Adrenal gland (tissue), 12 donors: ENCODE results near the gene PDLIM5. TPM values are rescaled to one million over a fixed set of nuclear protein-coding genes. Genes with fewer than 3 reads are reported as not detected.

Experiments
- DNase-seq, 7 donors: peaks; one replicate each; pipeline ENCODE4 v3.0.0-alpha.2; 2019 to 2020
- H3K27ac ChIP-seq, 5 donors: fragments of 200-600 bp; sonication (generic) in 4 of 5; 1 replicate in 3 of 5; 2 replicates in 2 of 5; pipeline versions ENCODE4 v1.5.1 to v1.8.0; 2016 to 2020; ENCODE audit warnings: mild to moderate bottlenecking in 1 of 5
- H3K27me3 ChIP-seq: fragments of 200-600 bp; 2 replicates; pipeline ENCODE4 v1.8.0; 2021
- H3K36me3 ChIP-seq, 2 donors: fragments of 200-600 bp; replicated peaks in 1 of 2; 1 replicate in 1 of 2; 2 replicates in 1 of 2; pipeline versions ENCODE4 v1.5.1 to v1.8.0; 2018 to 2022
- H3K4me1 ChIP-seq, 2 donors: fragments of 200-600 bp; replicated peaks in 1 of 2; 1 replicate in 1 of 2; 2 replicates in 1 of 2; pipeline versions ENCODE4 v1.5.1 to v1.8.0; 2018 to 2021
- H3K4me3 ChIP-seq, 4 donors: fragments of 200-600 bp; sonication (generic) in 3 of 4; one replicate each; pipeline ENCODE4 v1.5.1; 2016 to 2018
- H3K9me3 ChIP-seq, 3 donors: fragments of 200-600 bp; sonication (generic) in 1 of 3; replicated peaks in 1 of 3; 1 replicate in 2 of 3; 2 replicates in 1 of 3; pipeline versions ENCODE4 v1.5.1 to v1.8.0; 2016 to 2021
- CTCF ChIP-seq, 6 experiments: fragments of 450-650 bp in 4 of 6; fragments of 200-600 bp in 2 of 6; sonication (generic) in 1 of 6; IDR thresholded peaks; 1 replicate in 5 of 6; 2 replicates in 1 of 6; pipeline versions ENCODE4 v1.5.1 to v1.8.0; 2016 to 2021; ENCODE audit warnings: antibody characterized with exemption in 6 of 6, mild to moderate bottlenecking in 2 of 6, moderate library complexity in 1 of 6
- POLR2A ChIP-seq, 2 donors: fragments of 450-650 bp; IDR thresholded peaks; one replicate each; pipeline ENCODE4 v1.6.1; 2017; ENCODE audit warnings: antibody characterized with exemption in 2 of 2, mild to moderate bottlenecking in 2 of 2, moderate library complexity in 1 of 2
- WGBS, 4 donors: extraction: QIAGEN DNeasy Blood & Tissue Kit in 2 of 4; methylation state at CpG; one replicate each; pipeline versions ENCODE4 v1.1.5 to v1.1.7; 2013 to 2017; 5-methylcytosine and 5-hydroxymethylcytosine counted together
- intact Hi-C, 2 donors: fragments of 100-400 bp; cut with DNase I; formaldehyde crosslinking; loops; one replicate each; pipeline versions ENCODE4 v1.14.1 to v1.15.0; 2022 to 2023
- polyA plus RNA-seq, 3 donors: library from polyadenylated mRNA; stranded (reverse); fragments of 200-250 nt in 2 of 3; fragments of 350-450 nt in 1 of 3; fragmentation: Illumina TruSeq in 1 of 3; extraction: RNeasy Lipid Tissue Mini Kit (QIAGEN cat#74804) in 1 of 3; gene quantifications; one replicate each; pipeline ENCODE4 v1.2.3, GENCODE V29; 2013 to 2014
- total RNA-seq, 9 donors: library from RNA; depleted of rRNA in 4 of 9; stranded (reverse); fragments of >200 nt in 4 of 9; fragments of 120-200 nt in 1 of 9; fragmentation: NEBNext Ultra II Directional in 1 of 9; extraction: Animal tissue kit (Norgen Biotek cat#: 25700) in 1 of 9; gene quantifications; one replicate each; pipeline versions ENCODE4 v1.1.0 to v1.2.4, GENCODE V29; 2013 to 2023
- donor health status: healthy with polysubstance abuse.
- donor health status: Bipolar disorder and iron deficiency.
- donor health status: DM: yes; HTN: yes; CAD: no.
- donor health status: DM: no; HTN: no; CAD: no.
- donor health status: DM: no; HTN: no; CAD: no.
- donor health status: DM: yes; HTN: yes; CAD: no.

The PDLIM5 gene
- total and polyA plus RNA-seq, 12 donors = 26.2 to 150 (median 84.0) TPM

GRCh38 chr4:94515365-94515764 is 63.6 kb downstream of the PDLIM5 start:
- TF ChIP-seq CTCF (IDR thresholded peaks at IDR 0.05) = no peak
- TF ChIP-seq POLR2A (IDR thresholded peaks at IDR 0.05) = no peak
- Histone ChIP-seq H3K4me1 (peaks cover 7 to 26% of the 10 kb centered on the region in 2 donors), H3K4me3 (no peak overlapping the region), H3K36me3 (no peaks in the 10 kb centered on the region), H3K27ac (no peak overlapping the region), H3K27me3 (no peaks in the 10 kb centered on the region), H3K9me3 (no peaks in the 10 kb centered on the region)
- intact Hi-C loops = no loop called here
- DNase-seq = no peak
- 94 to 96% (median 95%) methylated on average over 4 of the region's 4 CpGs for WGBS, 4 donors

GRCh38 chr4:94516067-94516466 is 64.3 kb downstream of the PDLIM5 start:
- H3K27me3 ChIP-seq = no peaks in the 10 kb centered on the region
- H3K4me3 ChIP-seq = no peak overlapping the region
- DNase-seq = no peak
- no peak overlapping the region for H3K27ac ChIP-seq
- peaks cover 7 to 32% of the 10 kb centered on the region in 2 donors for H3K4me1 ChIP-seq
- no peaks in the 10 kb centered on the region for H3K36me3 ChIP-seq
- intact Hi-C loops = no loop called here
- H3K9me3 ChIP-seq = no peaks in the 10 kb centered on the region
- WGBS, 4 donors = 86 to 92% (median 89%) methylated on average over 3 of the region's 3 CpGs
- TF ChIP-seq POLR2A (IDR thresholded peaks at IDR 0.05) (no peak), CTCF (IDR thresholded peaks at IDR 0.05) (no peak)

GRCh38 chr4:94516999-94517398 is 65.3 kb downstream of the PDLIM5 start:
- intact Hi-C loops = no loop called here
- no peak for TF ChIP-seq CTCF (IDR thresholded peaks at IDR 0.05)
- TF ChIP-seq POLR2A (IDR thresholded peaks at IDR 0.05) = no peak
- 91 to 95% (median 93%) methylated on average over 5 of the region's 5 CpGs for WGBS, 4 donors
- Histone ChIP-seq H3K27ac (no peak overlapping the region), H3K4me3 (no peak overlapping the region), H3K9me3 (no peaks in the 10 kb centered on the region), H3K4me1 (peaks cover 7 to 40% of the 10 kb centered on the region in 2 donors), H3K27me3 (no peaks in the 10 kb centered on the region), H3K36me3 (no peaks in the 10 kb centered on the region)
- DNase-seq = no peak

- Histone ChIP-seq H3K4me1 (peaks cover 7 to 45% of the 10 kb centered on the region in 2 donors), H3K27ac (no peak overlapping the region)
Measured at GRCh38 chr4:94517492-94517891, 65.8 kb downstream of the PDLIM5 start.

More at GRCh38 chr4:94517492-94517891, 65.8 kb downstream of the PDLIM5 start:
- no peaks in the 10 kb centered on the region for H3K36me3 ChIP-seq
- TF ChIP-seq CTCF (IDR thresholded peaks at IDR 0.05) (no peak), POLR2A (IDR thresholded peaks at IDR 0.05) (no peak)
- H3K4me3 ChIP-seq = no peak overlapping the region
- WGBS, 4 donors = 86 to 100% (median 94%) methylated on average over 1 of the region's 1 CpG
- no peaks in the 10 kb centered on the region for H3K27me3 ChIP-seq
- DNase-seq = no peak
- intact Hi-C loops = no loop called here
- no peaks in the 10 kb centered on the region for H3K9me3 ChIP-seq
